Limb (tissue), 2 donors: Measurements from ENCODE around the gene DAAM2.

Experiments
- DNase-seq, 2 donors: peaks; one replicate each; pipeline ENCODE4 v3.0.0-alpha.2; 2016; ENCODE audit errors: extremely low spot score in 2 of 2

The DAAM2 gene

GRCh38 chr6:39885691-39886090 lies 93.5 kb downstream of the DAAM2 start:
- DNase-seq, result no peak

- DNase-seq, result no peak
Measured at GRCh38 chr6:39886871-39887270, 94.7 kb downstream of the DAAM2 start.

GRCh38 chr6:39887692-39888450 lies 95.7 kb downstream of the DAAM2 start:
- peak; percentile 57 to 70 for DNase-seq

GRCh38 chr6:39889229-39889628 lies 97.1 kb downstream of the DAAM2 start:
- no peak for DNase-seq

- DNase-seq, result no peak
Measured at GRCh38 chr6:39891353-39891752, 99.2 kb downstream of the DAAM2 start.

- no peak for DNase-seq
Measured at GRCh38 chr6:39891976-39892375, 99.8 kb downstream of the DAAM2 start.

GRCh38 chr6:39892490-39893129 lies 100.4 kb downstream of the DAAM2 start:
- DNase-seq, result peak; percentile 44 to 79

GRCh38 chr6:39893286-39893685 lies 101.1 kb downstream of the DAAM2 start:
- no peak for DNase-seq

GRCh38 chr6:39896701-39897100 lies 104.5 kb downstream of the DAAM2 start:
- no peak for DNase-seq

- DNase-seq, result no peak
Measured at GRCh38 chr6:39897698-39898097, 105.5 kb downstream of the DAAM2 start.

- DNase-seq, result no peak
Measured at GRCh38 chr6:39898625-39899024, 106.4 kb downstream of the DAAM2 start.

- peak in 1 of 2 donors; percentile 7 for DNase-seq
Measured at GRCh38 chr6:39899554-39900295, 107.5 kb downstream of the DAAM2 start.

- no peak for DNase-seq
Measured at GRCh38 chr6:39901116-39901655, 109.0 kb downstream of the DAAM2 start.

GRCh38 chr6:39901670-39902069 lies 109.5 kb downstream of the DAAM2 start:
- no peak for DNase-seq

GRCh38 chr6:39902136-39902535 lies 110.0 kb downstream of the DAAM2 start:
- DNase-seq, result no peak

- DNase-seq, result no peak
Measured at GRCh38 chr6:39902786-39903465, 110.8 kb downstream of the DAAM2 start.

GRCh38 chr6:39903656-39904055 lies 111.5 kb downstream of the DAAM2 start:
- no peak for DNase-seq

- no peak for DNase-seq
Measured at GRCh38 chr6:39904946-39905639, 112.9 kb downstream of the DAAM2 start.

- DNase-seq, result no peak
Measured at GRCh38 chr6:39905640-39905975, 113.4 kb downstream of the DAAM2 start.

- DNase-seq, result no peak
Measured at GRCh38 chr6:39906318-39906761, 114.2 kb downstream of the DAAM2 start.
